ENCODE data around the gene USP5. TPM values are rescaled to one million over a fixed set of nuclear protein-coding genes. Genes with fewer than 3 reads are reported as not detected.
"Not testable (repeated sequence)": the region's sequence is repeated elsewhere in the genome, so short reads cannot be mapped to it uniquely, and the experiment has no call there.

The USP5 gene
- total RNA-seq, 1 donor from 2014 or later, result 63.0 TPM

GRCh38 chr12:6871052-6871957 is 19.4 kb downstream of the USP5 start:
- intact Hi-C loops (cut with DNase I), result no loop called here
- ATAC-seq (ENCODE audit: poor library complexity) (no peak), DNase-seq (peak; percentile 49)

DNA sequence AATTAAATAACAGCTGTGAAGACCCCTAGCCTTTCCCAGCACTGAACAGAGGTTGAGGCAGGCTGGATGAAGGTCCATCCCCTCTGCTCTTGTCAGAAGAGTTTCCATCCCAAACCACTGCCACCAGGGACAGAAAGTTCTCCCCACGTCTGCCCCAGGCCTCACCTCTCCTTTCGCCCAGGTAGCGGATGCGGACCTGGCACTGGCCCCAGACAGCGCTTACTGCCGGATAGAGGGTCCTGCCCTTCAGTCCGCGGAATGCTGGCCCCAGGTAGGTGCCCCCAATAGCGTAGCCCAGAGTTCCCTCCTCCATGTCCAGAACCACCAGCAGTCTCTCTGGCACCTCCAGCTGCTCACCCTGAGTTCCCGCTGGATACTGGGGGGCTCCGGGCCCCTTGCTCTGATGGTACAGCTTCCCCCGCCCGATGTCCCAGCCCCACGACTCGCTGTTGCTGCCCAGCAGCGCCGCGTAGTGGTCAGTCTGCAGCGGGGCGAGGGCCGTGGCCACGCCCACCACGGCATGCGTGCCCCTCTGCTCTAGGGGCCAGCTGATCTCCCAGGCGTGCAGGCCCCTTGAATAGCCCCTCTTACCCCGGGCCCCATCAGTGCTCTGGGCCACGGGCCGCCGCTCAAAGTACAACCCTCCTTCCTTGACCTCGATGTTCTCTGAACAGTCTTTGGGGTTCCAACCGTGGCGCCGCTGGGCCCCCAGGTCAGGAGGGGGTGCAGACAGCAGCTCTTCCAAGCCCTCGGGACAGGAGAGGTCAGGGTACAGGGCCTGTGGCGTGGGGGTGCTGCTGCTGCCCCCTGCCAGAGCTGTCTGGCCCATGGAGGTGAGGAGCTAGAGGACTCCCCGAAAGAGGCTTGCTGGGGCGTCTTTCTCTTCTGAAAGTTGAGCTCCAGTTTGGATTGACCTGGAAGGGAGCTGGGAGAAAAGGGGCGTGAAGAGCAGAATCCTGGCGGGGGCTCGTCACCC is 20.4 kb downstream of the USP5 start:
- intact Hi-C loops (cut with DNase I), result no loop called here
- ATAC-seq (ENCODE audit: poor library complexity), result peak; percentile 75

GRCh38 chr12:6873094-6874014 is 21.4 kb downstream of the USP5 start, which contains the start of gene SPSB2:
SPSB2 (minus strand) TSS chr12:6873303; CDS start chr12:6872901, 402 bp downstream.
- intact Hi-C loops (cut with DNase I), result no loop called here
- ATAC-seq (ENCODE audit: poor library complexity) (peak; percentile 92), DNase-seq (peak; percentile 99)

More for the DNA sequence above, 20.4 kb downstream of the USP5 start:
- peak; percentile 92 for DNase-seq

- ATAC-seq (ENCODE audit: poor library complexity); intact Hi-C loops (cut with DNase I); DNase-seq: not testable (repeated sequence)
Measured at GRCh38 chr12:6874015-6874368, 22.0 kb downstream of the USP5 start.

GRCh38 chr12:6879824-6880223 is 27.9 kb downstream of the USP5 start:
- intact Hi-C loops (cut with DNase I); ATAC-seq (ENCODE audit: poor library complexity); DNase-seq: not testable (repeated sequence)

DNA sequence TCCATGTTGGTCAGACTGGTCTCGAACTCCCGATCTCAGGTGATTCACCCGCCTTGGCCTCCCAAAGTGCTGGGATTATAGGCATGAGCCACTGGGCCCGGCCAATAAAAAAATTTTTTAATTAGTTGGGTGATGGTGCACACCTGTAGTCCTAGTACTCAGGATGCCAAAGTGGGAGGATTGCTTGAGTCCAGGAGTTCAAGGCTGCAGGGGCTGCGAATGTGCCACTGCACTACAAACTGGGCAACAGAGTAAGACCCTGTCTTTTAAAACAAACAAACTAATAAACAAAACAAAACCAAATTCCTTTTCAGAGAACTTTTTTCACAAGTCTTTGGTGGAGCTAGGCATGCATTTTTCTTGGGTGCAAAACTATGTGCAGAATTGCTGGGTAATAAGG is 31.3 kb downstream of the USP5 start:
- intact Hi-C loops (cut with DNase I), result no loop called here
- ATAC-seq (ENCODE audit: poor library complexity) (no peak), DNase-seq (no peak)

DNA sequence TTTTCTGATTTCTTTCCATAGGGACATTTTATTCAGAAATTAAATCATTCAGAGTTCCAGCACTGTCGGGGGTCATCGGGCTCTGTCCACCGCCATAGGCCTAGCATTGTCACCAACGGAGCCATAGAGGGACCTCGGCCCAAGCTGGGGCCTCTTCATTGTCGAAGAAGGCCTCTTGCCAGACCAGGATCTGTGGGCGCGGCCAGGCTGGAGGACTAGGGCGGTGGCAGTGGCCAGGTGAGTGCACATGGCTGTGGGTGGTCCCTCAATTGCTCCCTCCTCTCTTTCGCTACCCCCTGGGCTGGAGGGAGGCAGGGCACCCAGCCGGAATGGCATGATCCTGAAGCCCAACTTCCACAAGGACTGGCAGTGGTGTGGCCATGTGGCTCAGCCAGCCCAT is 31.7 kb downstream of the USP5 start:
- ATAC-seq (ENCODE audit: poor library complexity) (no peak), DNase-seq (peak; percentile 31)

GRCh38 chr12:6884539-6884938 is 32.6 kb downstream of the USP5 start:
- ATAC-seq (ENCODE audit: poor library complexity) (no peak), DNase-seq (peak; percentile 30)
- intact Hi-C loops (cut with DNase I), result no loop called here

More for the DNA sequence above, 31.7 kb downstream of the USP5 start:
- intact Hi-C loops (cut with DNase I), result no loop called here

- intact Hi-C loops (cut with DNase I); ATAC-seq (ENCODE audit: poor library complexity): not testable (repeated sequence)
Measured at GRCh38 chr12:6886206-6886999, 34.5 kb downstream of the USP5 start.

DNA sequence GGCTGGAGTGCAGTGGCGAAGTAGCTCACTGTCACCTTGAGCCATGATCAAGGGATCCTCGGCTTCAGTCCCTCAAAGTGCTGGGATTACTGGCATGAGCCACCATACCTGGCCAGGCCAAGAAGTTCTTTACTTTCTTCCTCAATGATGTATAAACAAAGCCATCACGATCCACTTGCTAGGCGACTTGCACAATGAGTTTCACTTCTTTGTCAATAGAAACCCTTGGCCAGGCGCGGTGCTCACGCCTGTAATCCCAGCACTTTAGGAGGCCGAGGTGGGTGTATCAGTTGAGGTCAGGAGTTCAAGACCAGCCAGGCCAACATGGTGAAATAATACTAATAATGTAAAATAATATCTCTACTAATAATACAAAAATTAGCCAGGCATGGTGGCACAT is 35.5 kb downstream of the USP5 start:
- ATAC-seq (ENCODE audit: poor library complexity) (no peak), DNase-seq (no peak)
- intact Hi-C loops (cut with DNase I), result no loop called here

More at GRCh38 chr12:6886206-6886999, 34.5 kb downstream of the USP5 start:
- peak; percentile 3 for DNase-seq

- intact Hi-C loops (cut with DNase I), result no loop called here
- ATAC-seq (ENCODE audit: poor library complexity), result no peak
- DNase-seq, result no peak
Measured at GRCh38 chr12:6888360-6888759, 36.4 kb downstream of the USP5 start.

DNA sequence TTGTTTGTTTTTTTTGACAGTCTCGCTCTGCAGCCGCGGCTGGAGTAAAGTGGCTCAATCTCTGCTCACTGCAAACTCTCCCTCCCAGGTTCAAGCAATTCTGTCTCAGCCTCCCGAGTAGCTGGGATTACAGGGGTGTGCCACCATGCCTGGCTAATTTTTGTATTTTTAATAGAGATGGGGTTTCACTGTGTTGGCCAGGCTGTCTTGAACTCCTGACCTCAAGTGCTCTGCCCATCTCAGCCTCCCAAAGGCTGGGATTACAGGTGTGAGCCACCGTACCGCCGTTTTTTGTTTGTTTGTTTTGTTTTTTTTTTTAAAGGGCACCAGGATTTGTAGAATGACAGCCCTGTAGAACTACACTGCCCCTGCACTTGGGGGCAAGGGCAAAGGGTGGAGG is 36.8 kb downstream of the USP5 start:
- DNase-seq, result peak; percentile 1
- intact Hi-C loops (cut with DNase I); ATAC-seq (ENCODE audit: poor library complexity): not testable (repeated sequence)

DNA sequence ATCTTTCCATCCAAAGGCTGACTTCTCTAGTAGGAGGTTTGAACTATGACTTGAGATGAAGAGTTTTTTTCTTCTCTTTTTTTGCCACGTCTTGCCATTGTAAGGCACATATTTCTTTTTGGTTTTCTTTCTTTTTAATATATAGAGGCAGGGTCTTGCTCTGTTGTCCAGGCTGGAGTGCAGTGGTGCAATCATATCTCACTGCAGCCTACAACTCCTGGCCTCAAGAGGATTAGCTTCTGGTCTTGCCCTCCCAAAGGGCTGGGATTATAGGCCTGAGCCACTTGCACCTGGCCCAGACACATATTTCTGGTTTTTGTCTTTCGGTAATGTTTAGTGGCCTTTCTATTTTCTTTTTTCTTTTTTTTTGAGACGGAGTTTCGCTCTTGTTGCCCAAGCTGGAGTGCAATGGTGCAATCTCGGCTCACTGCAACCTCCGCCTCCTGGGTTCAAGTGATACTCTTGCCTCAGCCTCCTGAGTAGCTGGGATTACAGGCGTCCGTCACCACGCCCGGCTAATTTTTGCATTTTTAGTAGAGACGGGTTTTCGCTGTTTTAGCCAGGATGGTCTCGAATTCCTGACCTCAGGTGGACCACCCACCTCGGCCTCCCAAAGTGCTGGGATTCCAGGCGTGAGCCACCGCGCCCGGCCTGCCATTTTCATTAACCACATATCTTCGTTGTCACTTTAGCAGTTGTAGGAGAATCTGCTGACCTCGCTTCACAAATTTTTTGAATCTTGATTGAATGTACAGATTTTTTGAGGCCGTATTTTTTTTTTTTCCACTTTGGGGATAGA is 38.0 kb downstream of the USP5 start:
- intact Hi-C loops (cut with DNase I); ATAC-seq (ENCODE audit: poor library complexity): not testable (repeated sequence)
- peak; percentile 47 for DNase-seq

- intact Hi-C loops (cut with DNase I), result no loop called here
- DNase-seq, result peak; percentile 99
Measured at GRCh38 chr12:6890789-6891645, 39.1 kb downstream of the USP5 start.

GRCh38 chr12:6891646-6892001 is 39.7 kb downstream of the USP5 start:
- DNase-seq (peak; percentile 1), ATAC-seq (ENCODE audit: poor library complexity) (no peak)
- intact Hi-C loops (cut with DNase I), result no loop called here

More at GRCh38 chr12:6890789-6891645, 39.1 kb downstream of the USP5 start:
- peak; percentile 99 for ATAC-seq (ENCODE audit: poor library complexity)

- peak; percentile 5 for DNase-seq
- ATAC-seq (ENCODE audit: poor library complexity); intact Hi-C loops (cut with DNase I): not testable (repeated sequence)
Measured at GRCh38 chr12:6892683-6893082, 40.7 kb downstream of the USP5 start.
